Naive thymus-derived CD4-positive, alpha-beta T cell (primary cell): ENCODE results near the gene KSR1. TPM values are rescaled to one million over a fixed set of nuclear protein-coding genes. Genes with fewer than 3 reads are reported as not detected.
A peak's percentile ranks its signal among the peaks of the same experiment; 100 is the strongest.

ENCODE experiments used
- ATAC-seq: fragments of 150-1000 bp; cut with Tn5 transposase; 2 replicates; pipeline ENCODE4 v1.10.0; 2021; ENCODE audit warnings: mild to moderate bottlenecking, moderate library complexity
- CTCF ChIA-PET: fragments of 350-600 bp; sonication (Branson Sonifier 250); formaldehyde crosslinking; loops from one replicate; lab custom pipeline; 2021; ENCODE audit warnings: antibody characterized with exemption; lab: Charles Lee
- POLR2A ChIA-PET: fragments of 350-600 bp; sonication (Branson Sonifier 250); formaldehyde crosslinking; loops from one replicate; lab custom pipeline; 2021; ENCODE audit warnings: antibody characterized with exemption, inconsistent platforms; lab: Charles Lee
- DNase-seq, 9 donors: peaks; one replicate each; pipeline versions ENCODE4 v3.0.0 to v3.0.0-alpha.2; 2020 to 2022; ENCODE audit warnings: mixed read lengths in 1 of 9
- H3K27ac ChIP-seq: one replicate; pipeline ENCODE4 v1.7.0; 2013; ENCODE audit warnings: mild to moderate bottlenecking, low read depth, low read length, moderate library complexity
- H3K27me3 ChIP-seq, 2 donors: one replicate each; pipeline ENCODE4 v1.7.0; 2013; ENCODE audit warnings: low read length in 2 of 2, mild to moderate bottlenecking in 2 of 2, moderate library complexity in 2 of 2; ENCODE audit not compliant: control insufficient read depth in 2 of 2, insufficient read depth in 2 of 2
- H3K36me3 ChIP-seq, 3 experiments: 1 replicate in 2 of 3; 2 replicates in 1 of 3; pipeline ENCODE4 v1.7.0; 2013; ENCODE audit warnings: low read length in 3 of 3, mild to moderate bottlenecking in 3 of 3, moderate library complexity in 1 of 3; ENCODE audit not compliant: insufficient read depth in 3 of 3, control insufficient read depth in 2 of 3
- H3K4me1 ChIP-seq, 2 donors: one replicate each; pipeline ENCODE4 v1.7.0; 2013; ENCODE audit warnings: low read length in 2 of 2, mild to moderate bottlenecking in 2 of 2, moderate library complexity in 1 of 2; ENCODE audit not compliant: control insufficient read depth in 2 of 2, insufficient read depth in 2 of 2
- H3K4me3 ChIP-seq: 2 replicates; pipeline ENCODE4 v1.7.0; 2013; ENCODE audit warnings: mild to moderate bottlenecking, low read length
- H3K9me3 ChIP-seq, 3 experiments: 1 replicate in 2 of 3; 2 replicates in 1 of 3; pipeline ENCODE4 v1.7.0; 2013; ENCODE audit warnings: low read length in 3 of 3; ENCODE audit not compliant: control insufficient read depth in 2 of 3
- H3K27ac Mint-ChIP-seq, 9 donors: one replicate each; pipeline ENCODE4 v1.8.0; 2020 to 2022; ENCODE audit warnings: mixed read lengths in 9 of 9, mild to moderate bottlenecking in 8 of 9, moderate library complexity in 5 of 9, inconsistent platforms in 2 of 9
- H3K27me3 Mint-ChIP-seq, 5 donors: one replicate each; pipeline ENCODE4 v1.8.0; 2021 to 2022; ENCODE audit warnings: mixed read lengths in 5 of 5, mild to moderate bottlenecking in 1 of 5
- H3K36me3 Mint-ChIP-seq, 5 donors: one replicate each; pipeline ENCODE4 v1.8.0; 2020 to 2022; ENCODE audit warnings: mixed read lengths in 5 of 5, mild to moderate bottlenecking in 3 of 5, inconsistent platforms in 1 of 5
- H3K4me1 Mint-ChIP-seq, 7 donors: one replicate each; pipeline ENCODE4 v1.8.0; 2020 to 2022; ENCODE audit warnings: mixed read lengths in 7 of 7, mild to moderate bottlenecking in 3 of 7, inconsistent platforms in 1 of 7
- H3K4me3 Mint-ChIP-seq, 10 donors: one replicate each; pipeline ENCODE4 v1.8.0; 2020 to 2022; ENCODE audit warnings: mild to moderate bottlenecking in 10 of 10, mixed read lengths in 10 of 10, moderate library complexity in 6 of 10, inconsistent platforms in 2 of 10
- H3K9me3 Mint-ChIP-seq, 11 donors: one replicate each; pipeline ENCODE4 v1.8.0; 2020 to 2022; ENCODE audit warnings: mixed read lengths in 11 of 11, mild to moderate bottlenecking in 4 of 11, inconsistent platforms in 1 of 11, moderate library complexity in 1 of 11
- intact Hi-C, 2 donors: fragments of 100-400 bp; cut with micrococcal nuclease; formaldehyde crosslinking; loops; one replicate each; pipeline ENCODE4 v1.15.1; 2023
- polyA plus RNA-seq, 2 donors: library from polyadenylated mRNA; unstranded; fragments of 300-500 nt; fragmentation: Illumina TruSeq; gene quantifications; one replicate each; pipeline ENCODE4 v1.2.3, GENCODE V29; 2021
- total RNA-seq, 6 experiments: library from RNA in 5 of 6; stranded (reverse) in 5 of 6; gene quantifications; 1 replicate in 5 of 6; 2 replicates in 1 of 6; pipeline ENCODE4 v1.2.3 and lab custom pipeline; 2021 to 2026

The KSR1 gene
- total and polyA plus RNA-seq, 7 experiments from 2014 or later: 0.52 to 96.4 (median 23.3) TPM

DNA sequence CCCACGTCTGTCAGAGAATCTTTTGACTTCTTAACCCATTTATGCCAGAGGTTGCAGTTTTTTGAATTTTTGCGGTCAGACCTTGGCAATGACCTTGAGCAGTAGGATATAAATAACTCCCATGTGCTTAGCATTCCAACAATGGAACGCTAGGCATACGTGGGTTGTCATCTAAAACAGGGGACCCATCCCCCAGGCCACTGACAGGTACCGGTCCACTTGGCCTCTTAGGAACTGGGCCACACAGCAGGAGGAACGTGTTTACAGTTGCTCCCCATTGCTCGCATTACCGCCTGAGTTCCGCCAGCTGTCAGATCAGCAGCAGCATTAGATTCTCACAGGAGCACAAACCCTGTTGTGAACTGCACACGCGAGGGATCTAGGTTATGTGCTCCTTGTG is 97.9 kb downstream of the KSR1 start:
- ChIA-PET CTCF (no interaction called here), POLR2A (no interaction called here)
- H3K36me3 ChIP-seq: no peaks in the 10 kb centered on the region
- no peak for ATAC-seq
- intact Hi-C loops: no loop called here
- Mint-ChIP-seq H3K4me3 (no peak overlapping the region), H3K27me3 (no peaks in the 10 kb centered on the region), H3K27ac (no peak overlapping the region), H3K36me3 (peaks cover 5 to 31% (median 20%) of the 10 kb centered on the region in 5 donors), H3K9me3 (no peaks in the 10 kb centered on the region), H3K4me1 (peaks cover 5 to 41% (median 6%) of the 10 kb centered on the region in 7 donors)
- DNase-seq: no peak
- H3K9me3 ChIP-seq: no peaks in the 10 kb centered on the region
- H3K4me1 ChIP-seq: no peaks in the 10 kb centered on the region
- no peak overlapping the region for H3K4me3 ChIP-seq
- H3K27me3 ChIP-seq: no peaks in the 10 kb centered on the region
- no peak overlapping the region for H3K27ac ChIP-seq

DNA sequence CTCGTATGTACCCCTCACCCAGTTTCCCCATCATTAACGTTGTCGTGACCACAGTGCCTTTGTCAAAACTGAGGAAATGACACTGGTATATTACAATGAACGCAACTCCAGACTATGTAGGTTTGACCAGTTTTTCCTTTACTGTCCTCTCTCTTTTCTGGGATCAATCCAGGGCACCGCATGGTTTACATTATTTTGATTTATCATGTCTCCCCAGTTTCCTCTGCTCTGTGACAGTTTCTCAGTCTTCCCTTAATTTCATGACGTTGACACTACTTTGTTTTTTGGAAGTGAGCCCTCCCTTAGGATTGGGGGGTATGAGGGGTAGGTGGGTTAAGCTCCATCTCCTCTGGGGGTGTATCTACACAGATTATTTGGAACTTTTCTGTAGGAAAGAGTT is 98.7 kb downstream of the KSR1 start:
- Histone ChIP-seq H3K27ac (no peak overlapping the region), H3K4me1 (no peaks in the 10 kb centered on the region), H3K4me3 (no peak overlapping the region), H3K9me3 (no peaks in the 10 kb centered on the region), H3K36me3 (peaks cover 0 to 5% (median 0%) of the 10 kb centered on the region in 3 experiments), H3K27me3 (no peaks in the 10 kb centered on the region)
- no peaks in the 10 kb centered on the region for H3K27me3 Mint-ChIP-seq
- peaks cover 5 to 48% (median 6%) of the 10 kb centered on the region in 7 donors for H3K4me1 Mint-ChIP-seq
- no peak overlapping the region for H3K4me3 Mint-ChIP-seq
- POLR2A ChIA-PET: no interaction called here
- peaks cover 5 to 33% (median 27%) of the 10 kb centered on the region in 5 donors for H3K36me3 Mint-ChIP-seq
- intact Hi-C loops: no loop called here
- DNase-seq (no peak), ATAC-seq (no peak)
- H3K9me3 Mint-ChIP-seq: no peaks in the 10 kb centered on the region
- peak overlapping the region in 1 of 9 donors; percentile 51 for H3K27ac Mint-ChIP-seq
- CTCF ChIA-PET: no interaction called here

DNA sequence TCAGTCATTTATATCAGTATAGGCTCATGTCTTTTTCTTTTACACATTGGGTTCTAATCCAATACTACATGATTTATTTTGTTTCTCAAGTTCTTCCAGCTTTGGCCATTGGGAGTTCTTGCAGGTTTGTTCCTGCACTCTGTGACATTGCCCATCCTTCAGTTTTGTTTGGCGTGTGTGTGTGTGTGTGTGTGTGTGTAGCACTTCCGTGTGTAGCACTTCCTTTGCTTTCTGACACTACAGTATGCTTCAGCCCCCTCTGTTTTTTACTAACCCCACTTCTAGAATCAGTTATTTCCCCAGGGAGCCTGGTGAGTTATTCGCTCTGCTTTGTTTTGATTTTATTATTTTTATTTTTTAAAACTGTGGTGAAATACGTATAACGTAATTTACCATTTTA is 99.1 kb downstream of the KSR1 start:
- ATAC-seq: no peak
- H3K36me3 Mint-ChIP-seq: peaks cover 5 to 35% (median 27%) of the 10 kb centered on the region in 5 donors

DNA sequence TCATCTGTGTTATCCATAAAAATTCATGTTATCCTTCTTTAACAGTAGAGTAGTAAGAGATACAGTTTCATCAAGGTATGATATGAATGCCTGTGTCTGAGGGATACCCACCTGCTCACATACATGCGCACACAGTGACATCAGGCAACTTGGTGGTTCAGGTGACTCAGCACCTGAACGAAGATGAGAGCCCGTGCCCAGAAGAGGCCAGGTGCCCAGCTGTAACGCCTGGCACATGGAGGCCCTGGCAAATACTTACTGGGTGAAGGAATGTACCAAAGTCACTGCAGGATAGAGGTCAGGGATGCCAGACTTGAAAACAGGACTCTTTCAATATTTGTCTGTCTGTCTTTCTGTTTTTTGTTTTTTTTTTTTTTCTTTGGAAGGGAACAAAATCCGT is 102.1 kb downstream of the KSR1 start:
- no peak overlapping the region for H3K4me3 ChIP-seq
- CTCF ChIA-PET: no interaction called here
- Mint-ChIP-seq H3K27me3 (no peaks in the 10 kb centered on the region), H3K36me3 (peaks cover 0 to 35% (median 20%) of the 10 kb centered on the region in 5 donors), H3K9me3 (no peaks in the 10 kb centered on the region), H3K4me1 (peaks cover 6 to 41% (median 11%) of the 10 kb centered on the region in 7 donors), H3K4me3 (no peak overlapping the region), H3K27ac (no peak overlapping the region)
- H3K9me3 ChIP-seq: no peaks in the 10 kb centered on the region
- no peak overlapping the region for H3K27ac ChIP-seq
- ATAC-seq (no peak), DNase-seq (no peak)
- POLR2A ChIA-PET: no interaction called here
- H3K36me3 ChIP-seq: peaks cover 0 to 5% (median 0%) of the 10 kb centered on the region in 3 experiments
- no peaks in the 10 kb centered on the region for H3K4me1 ChIP-seq
- no peaks in the 10 kb centered on the region for H3K27me3 ChIP-seq
- intact Hi-C loops: no loop called here

More for the DNA sequence above, 99.1 kb downstream of the KSR1 start:
- ChIA-PET POLR2A (no interaction called here), CTCF (no interaction called here)
- Mint-ChIP-seq H3K27me3 (no peaks in the 10 kb centered on the region), H3K27ac (peak overlapping the region in 3 of 9 donors; percentile 1 to 51 (median 3)), H3K4me3 (no peak overlapping the region), H3K9me3 (no peaks in the 10 kb centered on the region), H3K4me1 (peaks cover 5 to 44% (median 6%) of the 10 kb centered on the region in 7 donors)
- no peaks in the 10 kb centered on the region for H3K4me1 ChIP-seq
- H3K4me3 ChIP-seq: no peak overlapping the region
- H3K36me3 ChIP-seq: peaks cover 0 to 5% (median 0%) of the 10 kb centered on the region in 3 experiments
- intact Hi-C loops: no loop called here
- no peaks in the 10 kb centered on the region for H3K9me3 ChIP-seq
- H3K27ac ChIP-seq: no peak overlapping the region
- no peaks in the 10 kb centered on the region for H3K27me3 ChIP-seq
- DNase-seq: no peak

DNA sequence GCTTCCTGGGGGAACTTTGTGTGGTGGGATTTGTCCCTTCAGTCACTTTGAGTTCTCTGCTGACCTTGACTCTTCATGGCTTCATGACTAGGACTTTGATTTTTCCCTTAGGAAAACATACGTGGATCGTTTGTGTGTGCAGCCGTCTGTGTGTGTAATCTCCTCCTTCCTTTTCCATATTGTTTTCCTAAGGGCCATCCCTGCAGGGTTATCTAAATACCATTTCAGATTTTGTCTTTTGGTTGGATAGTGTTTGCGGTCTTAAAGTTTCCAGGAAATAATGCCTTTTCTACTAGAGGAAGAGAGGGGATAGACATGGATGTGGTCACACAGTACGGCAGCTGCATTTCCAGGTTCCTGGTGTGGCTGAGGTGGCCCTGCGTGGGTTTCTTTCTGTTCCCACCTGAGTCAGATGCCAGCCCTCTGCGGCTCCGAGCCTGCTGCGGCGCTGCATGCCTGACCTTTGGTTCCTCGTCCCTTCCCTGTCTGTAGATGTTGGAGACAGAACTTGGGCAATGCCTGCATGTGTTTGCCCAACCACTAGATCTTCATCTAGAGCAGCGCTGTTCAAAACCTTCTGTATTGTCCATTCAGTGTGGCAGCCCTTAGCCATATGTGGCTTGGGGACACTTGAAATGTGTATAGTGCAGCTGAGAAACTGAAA is 102.7 kb downstream of the KSR1 start:
- ChIA-PET POLR2A (no interaction called here), CTCF (no interaction called here)
- Histone ChIP-seq H3K36me3 (peaks cover 0 to 5% (median 0%) of the 10 kb centered on the region in 3 experiments), H3K27me3 (no peaks in the 10 kb centered on the region), H3K9me3 (no peaks in the 10 kb centered on the region), H3K4me3 (no peak overlapping the region), H3K4me1 (no peaks in the 10 kb centered on the region), H3K27ac (no peak overlapping the region)
- DNase-seq (no peak), ATAC-seq (no peak)
- Mint-ChIP-seq H3K4me3 (no peak overlapping the region), H3K27me3 (no peaks in the 10 kb centered on the region), H3K36me3 (peaks cover 0 to 35% (median 20%) of the 10 kb centered on the region in 5 donors), H3K27ac (peak overlapping the region in 1 of 9 donors; percentile 46), H3K9me3 (no peaks in the 10 kb centered on the region), H3K4me1 (peaks cover 6 to 44% (median 15%) of the 10 kb centered on the region in 7 donors)
- intact Hi-C loops: no loop called here

DNA sequence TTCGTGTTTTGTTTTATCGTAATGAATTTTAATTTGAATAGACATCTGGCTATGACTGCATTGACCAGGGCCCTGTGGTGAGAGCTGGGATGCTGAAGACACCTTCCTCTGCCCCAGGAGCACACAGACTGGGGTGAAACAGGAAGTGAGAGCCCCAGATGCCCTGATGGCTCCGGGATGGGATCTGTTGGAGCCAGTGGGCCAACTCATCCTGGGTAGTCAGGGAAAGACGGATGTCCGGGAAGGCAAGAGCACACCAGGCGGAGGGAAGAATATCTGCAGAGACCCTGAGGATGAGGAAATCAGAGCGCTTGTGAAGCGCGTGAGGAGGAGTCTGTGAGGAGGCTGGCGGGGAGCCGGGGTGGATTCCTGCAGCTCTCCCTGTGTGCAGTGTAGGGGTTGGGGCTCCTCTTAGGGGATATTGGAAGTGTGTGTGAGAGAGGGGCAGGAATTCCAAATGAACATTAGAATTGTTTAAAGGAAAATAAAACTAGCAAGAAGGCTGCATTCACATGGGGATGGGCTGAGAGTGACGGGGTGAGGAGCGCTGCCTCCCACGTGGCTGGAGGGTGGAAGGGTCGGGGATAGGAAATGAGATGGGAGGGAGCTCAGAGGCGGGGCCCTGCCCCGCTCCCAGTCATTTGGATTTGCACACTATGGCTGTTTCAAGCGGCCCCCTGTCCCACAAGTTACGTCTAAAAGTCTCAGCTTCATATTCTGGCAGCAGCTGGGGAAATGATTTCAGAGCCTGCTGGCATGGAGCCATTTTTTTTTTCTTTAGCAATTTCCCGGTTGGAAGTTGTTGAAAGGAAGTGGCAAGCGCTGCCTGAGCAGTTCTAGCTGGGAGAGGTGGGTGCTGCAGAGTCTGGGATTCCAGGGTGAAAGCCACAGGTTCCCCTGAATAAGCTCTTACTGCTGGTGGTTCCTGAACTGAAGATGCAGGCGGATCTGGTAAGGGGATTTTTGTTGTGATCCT is 103.5 kb downstream of the KSR1 start:
- Histone ChIP-seq H3K27ac (no peak overlapping the region), H3K4me3 (no peak overlapping the region), H3K4me1 (no peaks in the 10 kb centered on the region), H3K27me3 (no peaks in the 10 kb centered on the region), H3K9me3 (no peaks in the 10 kb centered on the region), H3K36me3 (peaks cover 0 to 5% (median 0%) of the 10 kb centered on the region in 3 experiments)
- ATAC-seq (no peak), DNase-seq (no peak)
- intact Hi-C loops: no loop called here
- POLR2A ChIA-PET: no interaction called here
- CTCF ChIA-PET: no interaction called here
- peak overlapping the region in 1 of 9 donors; percentile 46 for H3K27ac Mint-ChIP-seq
- H3K27me3 Mint-ChIP-seq: no peaks in the 10 kb centered on the region
- no peak overlapping the region for H3K4me3 Mint-ChIP-seq
- H3K4me1 Mint-ChIP-seq: peaks cover 6 to 51% (median 18%) of the 10 kb centered on the region in 7 donors
- peaks cover 0 to 5% (median 0%) of the 10 kb centered on the region in 11 donors for H3K9me3 Mint-ChIP-seq
- peaks cover 0 to 36% (median 20%) of the 10 kb centered on the region in 5 donors for H3K36me3 Mint-ChIP-seq
